Duodenal mucosa (tissue), 2 donors: ENCODE measurements around the gene ATAD3A.
"Not testable (repeated sequence)": the region's sequence is repeated elsewhere in the genome, so short reads cannot be mapped to it uniquely, and the experiment has no call there.

Experiments
- H3K27ac ChIP-seq: one replicate; pipeline ENCODE4 v1.7.0; 2013; ENCODE audit warnings: low read depth, low read length
- H3K27me3 ChIP-seq, 2 donors: one replicate each; pipeline ENCODE4 v1.7.0; 2013; ENCODE audit warnings: low read length in 2 of 2, control low read depth in 1 of 2; ENCODE audit not compliant: insufficient read depth in 2 of 2, control insufficient read depth in 1 of 2
- H3K36me3 ChIP-seq, 2 donors: one replicate each; pipeline ENCODE4 v1.7.0; 2013; ENCODE audit warnings: low read length in 2 of 2, control low read depth in 1 of 2; ENCODE audit not compliant: insufficient read depth in 2 of 2, control insufficient read depth in 1 of 2
- H3K4me1 ChIP-seq, 2 donors: one replicate each; pipeline ENCODE4 v1.7.0; 2013; ENCODE audit warnings: low read length in 2 of 2, control low read depth in 1 of 2; ENCODE audit not compliant: insufficient read depth in 2 of 2, control insufficient read depth in 1 of 2
- H3K4me3 ChIP-seq, 2 donors: one replicate each; pipeline ENCODE4 v1.7.0; 2013; ENCODE audit warnings: low read length in 2 of 2, low read depth in 1 of 2
- H3K9ac ChIP-seq, 2 donors: one replicate each; pipeline ENCODE4 v1.7.0; 2013; ENCODE audit warnings: low read length in 2 of 2, low read depth in 1 of 2
- H3K9me3 ChIP-seq, 2 donors: one replicate each; pipeline ENCODE4 v1.7.0; 2013; ENCODE audit warnings: low read length in 2 of 2, control low read depth in 1 of 2; ENCODE audit not compliant: control insufficient read depth in 1 of 2

Gene ATAD3A

GRCh38 chr1:1522536-1522935 is 10.6 kb downstream of the ATAD3A start:
- H3K27me3 ChIP-seq, H3K4me3 ChIP-seq, H3K27ac ChIP-seq, H3K9ac ChIP-seq, H3K4me1 ChIP-seq, H3K9me3 ChIP-seq: not testable (repeated sequence)
- peaks cover 0 to 37% of the 10 kb centered on the region in 2 donors for H3K36me3 ChIP-seq

- H3K9ac ChIP-seq, H3K27ac ChIP-seq, H3K27me3 ChIP-seq, H3K4me1 ChIP-seq, H3K9me3 ChIP-seq, H3K4me3 ChIP-seq: not testable (repeated sequence)
- H3K36me3 ChIP-seq = peaks cover 0 to 32% of the 10 kb centered on the region in 2 donors
Measured at GRCh38 chr1:1523226-1523625, 11.3 kb downstream of the ATAD3A start.

GRCh38 chr1:1523651-1524050 is 11.7 kb downstream of the ATAD3A start:
- H3K9ac ChIP-seq, H3K27me3 ChIP-seq, H3K9me3 ChIP-seq, H3K27ac ChIP-seq, H3K4me1 ChIP-seq, H3K4me3 ChIP-seq: not testable (repeated sequence)
- H3K36me3 ChIP-seq = peaks cover 0 to 29% of the 10 kb centered on the region in 2 donors

- not testable (repeated sequence) for H3K9ac ChIP-seq, H3K27ac ChIP-seq, H3K4me3 ChIP-seq, H3K27me3 ChIP-seq, H3K9me3 ChIP-seq, H3K4me1 ChIP-seq
- peaks cover 5 to 35% of the 10 kb centered on the region in 2 donors for H3K36me3 ChIP-seq
Measured at GRCh38 chr1:1524750-1525383, 12.9 kb downstream of the ATAD3A start.

GRCh38 chr1:1526476-1526875 is 14.5 kb downstream of the ATAD3A start:
- not testable (repeated sequence) for H3K4me3 ChIP-seq, H3K27me3 ChIP-seq
- H3K36me3 ChIP-seq = peaks cover 5 to 28% of the 10 kb centered on the region in 2 donors

GRCh38 chr1:1527092-1527816 is 15.3 kb downstream of the ATAD3A start:
- no peak overlapping the region for H3K4me3 ChIP-seq
- H3K4me1 ChIP-seq = no peaks in the 10 kb centered on the region
- H3K9ac ChIP-seq = no peak overlapping the region
- H3K27me3 ChIP-seq = no peaks in the 10 kb centered on the region
- no peak overlapping the region for H3K27ac ChIP-seq
- no peaks in the 10 kb centered on the region for H3K9me3 ChIP-seq
- peaks cover 5 to 26% of the 10 kb centered on the region in 2 donors for H3K36me3 ChIP-seq

More at GRCh38 chr1:1526476-1526875, 14.5 kb downstream of the ATAD3A start:
- not testable (repeated sequence) for H3K9me3 ChIP-seq, H3K4me1 ChIP-seq, H3K27ac ChIP-seq, H3K9ac ChIP-seq

GRCh38 chr1:1528301-1529267 is 16.6 kb downstream of the ATAD3A start:
- H3K27me3 ChIP-seq = no peaks in the 10 kb centered on the region
- peaks cover 5 to 26% of the 10 kb centered on the region in 2 donors for H3K36me3 ChIP-seq

GRCh38 chr1:1529321-1529720 is 17.4 kb downstream of the ATAD3A start:
- Histone ChIP-seq H3K27me3 (no peaks in the 10 kb centered on the region), H3K36me3 (peaks cover 5 to 25% of the 10 kb centered on the region in 2 donors), H3K9ac (no peak overlapping the region), H3K4me3 (no peak overlapping the region), H3K4me1 (no peaks in the 10 kb centered on the region), H3K9me3 (no peaks in the 10 kb centered on the region), H3K27ac (no peak overlapping the region)

More at GRCh38 chr1:1528301-1529267, 16.6 kb downstream of the ATAD3A start:
- H3K9me3 ChIP-seq = no peaks in the 10 kb centered on the region
- H3K9ac ChIP-seq = no peak overlapping the region
- H3K4me3 ChIP-seq = no peak overlapping the region
- no peaks in the 10 kb centered on the region for H3K4me1 ChIP-seq
- H3K27ac ChIP-seq = no peak overlapping the region

- Histone ChIP-seq H3K36me3 (peaks cover 5 to 22% of the 10 kb centered on the region in 2 donors), H3K9ac (no peak overlapping the region), H3K4me1 (no peaks in the 10 kb centered on the region)
Measured at GRCh38 chr1:1529936-1530335, 18.0 kb downstream of the ATAD3A start.

GRCh38 chr1:1531947-1532346 is 20.0 kb downstream of the ATAD3A start:
- H3K27me3 ChIP-seq = no peaks in the 10 kb centered on the region

More at GRCh38 chr1:1529936-1530335, 18.0 kb downstream of the ATAD3A start:
- Histone ChIP-seq H3K9me3 (no peaks in the 10 kb centered on the region), H3K27ac (no peak overlapping the region), H3K4me3 (no peak overlapping the region), H3K27me3 (no peaks in the 10 kb centered on the region)

More at GRCh38 chr1:1531947-1532346, 20.0 kb downstream of the ATAD3A start:
- peaks cover 5 to 18% of the 10 kb centered on the region in 2 donors for H3K36me3 ChIP-seq
- H3K9me3 ChIP-seq = no peaks in the 10 kb centered on the region
- H3K4me1 ChIP-seq = no peaks in the 10 kb centered on the region
- no peak overlapping the region for H3K9ac ChIP-seq
- H3K4me3 ChIP-seq = no peak overlapping the region
- H3K27ac ChIP-seq = no peak overlapping the region
